GM12865 (cell line): ENCODE data around the gene SPAG17.

Experiments
- DNase-seq: peaks from one replicate; pipeline ENCODE4 v3.0.0; 2010; ENCODE audit warnings: low read depth
- H3K4me3 ChIP-seq: 2 replicates; pipeline ENCODE4 v1.5.1; 2011; ENCODE audit warnings: mild to moderate bottlenecking, low read depth, low read length, control low read depth
- CTCF ChIP-seq: IDR thresholded peaks from 2 replicates; pipeline ENCODE4 v1.5.1; 2011; ENCODE audit warnings: low read length, control low read depth, low read depth, inconsistent platforms; ENCODE audit not compliant: insufficient read depth; ENCODE audit errors: missing control alignments

SPAG17 gene

GRCh38 chr1:117959364-117959763 lies 225.7 kb downstream of the SPAG17 start:
- no peak for TF ChIP-seq CTCF
- no peak overlapping the region for H3K4me3 ChIP-seq
- DNase-seq, result no peak

DNA sequence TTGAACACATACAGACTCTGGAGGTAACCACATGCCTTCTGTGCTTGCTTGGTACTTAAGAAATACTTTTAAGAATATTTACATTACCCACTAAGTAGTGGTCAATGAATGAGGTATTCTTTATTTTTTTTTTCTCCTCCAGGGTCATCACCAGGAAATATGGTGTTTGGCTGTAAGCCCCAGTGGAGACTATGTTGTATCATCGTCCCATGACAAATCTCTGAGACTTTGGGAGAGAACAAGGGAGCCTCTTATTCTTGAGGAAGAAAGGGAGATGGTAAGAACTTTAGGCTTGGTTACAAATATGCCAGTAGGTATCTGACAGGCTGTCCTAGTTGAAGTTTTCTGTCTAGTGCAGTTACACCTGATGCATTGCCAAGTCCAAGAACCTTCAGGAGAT lies 232.6 kb downstream of the SPAG17 start:
- DNase-seq, result no peak
- TF ChIP-seq CTCF, result no peak
- H3K4me3 ChIP-seq, result no peak overlapping the region

DNA sequence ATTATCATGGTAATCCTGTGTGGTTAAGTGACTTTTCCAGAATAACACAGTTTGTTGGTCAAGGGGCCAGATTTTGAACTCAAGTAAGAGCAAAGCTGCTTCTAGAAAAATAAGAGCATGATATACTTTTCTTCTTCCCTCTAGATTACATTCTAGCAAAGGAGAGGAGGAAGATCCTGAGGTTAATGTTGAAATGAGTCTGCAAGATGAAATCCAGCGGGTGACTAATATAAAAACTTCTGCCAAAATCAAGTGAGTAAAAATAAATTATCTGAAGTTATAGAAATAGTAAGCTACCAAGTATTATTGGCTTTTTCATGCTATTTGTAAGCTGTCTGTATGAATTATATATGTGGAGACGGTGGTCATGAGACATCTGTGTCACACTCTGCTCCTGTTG lies 242.7 kb downstream of the SPAG17 start:
- no peak for TF ChIP-seq CTCF
- no peak overlapping the region for H3K4me3 ChIP-seq
- no peak for DNase-seq

- no peak overlapping the region for H3K4me3 ChIP-seq
- no peak for TF ChIP-seq CTCF
- no peak for DNase-seq
Observed at GRCh38 chr1:117933769-117934168, 251.3 kb downstream of the SPAG17 start.

GRCh38 chr1:117932576-117932975 lies 252.5 kb downstream of the SPAG17 start:
- no peak overlapping the region for H3K4me3 ChIP-seq
- DNase-seq, result no peak
- TF ChIP-seq CTCF, result no peak

DNA sequence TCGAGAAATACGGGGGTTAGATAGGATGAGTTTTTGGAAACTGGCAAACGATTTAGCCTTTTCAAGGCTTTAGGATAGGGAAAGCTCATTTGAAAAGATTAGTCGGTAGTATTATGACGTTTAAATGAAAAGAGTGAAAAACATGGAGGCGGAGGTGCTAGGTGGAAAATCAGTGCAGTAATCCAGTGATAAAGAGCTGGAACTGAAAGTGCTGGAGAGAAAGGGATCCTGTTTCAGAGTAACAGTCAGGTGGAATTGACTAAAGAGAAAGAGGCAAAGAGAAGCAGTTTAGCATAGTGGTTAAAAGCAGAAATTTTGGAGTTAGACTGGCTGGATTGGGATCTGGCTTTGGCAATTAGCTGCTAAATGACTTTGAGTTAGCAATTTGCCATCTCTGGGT lies 254.5 kb downstream of the SPAG17 start:
- no peak for TF ChIP-seq CTCF
- DNase-seq, result no peak
- peak overlapping the region; percentile 74 for H3K4me3 ChIP-seq

- no peak for TF ChIP-seq CTCF
- no peak for DNase-seq
- H3K4me3 ChIP-seq, result peak overlapping the region; percentile 74
Observed at GRCh38 chr1:117930173-117930447, 254.9 kb downstream of the SPAG17 start.
